H9 (cell line): ENCODE results near the gene FBLN2. TPM values are rescaled to one million over a fixed set of nuclear protein-coding genes. Genes with fewer than 3 reads are reported as not detected.

Experiments used
- DNase-seq: peaks from one replicate; pipeline ENCODE4 v3.0.0-alpha.2; 2017
- H2AFZ ChIP-seq: one replicate; pipeline ENCODE4 v1.6.1; 2013; ENCODE audit warnings: mild to moderate bottlenecking, low read length, control low read depth, moderate library complexity
- H2AK5ac ChIP-seq: 2 replicates; pipeline ENCODE4 v1.6.1; 2013; ENCODE audit warnings: low read length, control low read depth, mixed read lengths; ENCODE audit not compliant: insufficient read length
- H2BK120ac ChIP-seq: one replicate; pipeline ENCODE4 v1.6.1; 2013; ENCODE audit warnings: low read depth, mild to moderate bottlenecking, low read length, control low read depth, inconsistent platforms; ENCODE audit not compliant: poor library complexity, severe bottlenecking
- H2BK12ac ChIP-seq: 2 replicates; pipeline ENCODE4 v1.6.1; 2013; ENCODE audit warnings: low read length, control low read depth, mixed read lengths, low read depth; ENCODE audit not compliant: insufficient read length
- H2BK15ac ChIP-seq: 2 replicates; pipeline ENCODE4 v1.6.1; 2013; ENCODE audit warnings: low read depth, low read length, control low read depth
- H2BK20ac ChIP-seq: one replicate; pipeline ENCODE4 v1.6.1; 2013; ENCODE audit warnings: low read depth, mild to moderate bottlenecking, low read length, control low read depth, inconsistent platforms; ENCODE audit not compliant: poor library complexity, severe bottlenecking
- H2BK5ac ChIP-seq: 2 replicates; pipeline ENCODE4 v1.6.1; 2013; ENCODE audit warnings: low read length, control low read depth, mixed read lengths; ENCODE audit not compliant: insufficient read length
- H3K14ac ChIP-seq: 2 replicates; pipeline ENCODE4 v1.6.1; 2013; ENCODE audit warnings: low read length, control low read depth; ENCODE audit not compliant: insufficient read depth
- H3K18ac ChIP-seq: 2 replicates; pipeline ENCODE4 v1.6.1; 2013; ENCODE audit warnings: low read depth, mild to moderate bottlenecking, mixed read lengths, low read length, control low read depth; ENCODE audit not compliant: insufficient read length
- H3K23ac ChIP-seq: 2 replicates; pipeline ENCODE4 v1.6.1; 2013; ENCODE audit warnings: low read length, control low read depth, mixed read lengths, low read depth; ENCODE audit not compliant: insufficient read length
- H3K23me2 ChIP-seq: 2 replicates; pipeline ENCODE4 v1.6.1; 2013; ENCODE audit warnings: low read depth, mild to moderate bottlenecking, mixed read lengths, low read length, control low read depth; ENCODE audit not compliant: insufficient read length, poor library complexity, severe bottlenecking
- H3K27ac ChIP-seq: 2 replicates; pipeline ENCODE4 v1.5.1; 2013; ENCODE audit warnings: low read length, control low read depth, mixed read lengths, low read depth; ENCODE audit not compliant: insufficient read length
- H3K27me3 ChIP-seq: 2 replicates; pipeline ENCODE4 v1.6.1; 2013; ENCODE audit warnings: low read length, control low read depth, inconsistent platforms; ENCODE audit not compliant: insufficient read depth
- H3K4ac ChIP-seq: 2 replicates; pipeline ENCODE4 v1.6.1; 2013; ENCODE audit warnings: low read depth, mild to moderate bottlenecking, control low read depth, inconsistent platforms, low read length, moderate library complexity
- H3K4me1 ChIP-seq: 2 replicates; pipeline ENCODE4 v1.6.1; 2013; ENCODE audit warnings: low read length, control low read depth, inconsistent platforms; ENCODE audit not compliant: insufficient read depth
- H3K4me2 ChIP-seq: 2 replicates; pipeline ENCODE4 v1.6.1; 2013; ENCODE audit warnings: low read length, control low read depth, mixed read lengths; ENCODE audit not compliant: insufficient read length, insufficient read depth
- H3K56ac ChIP-seq: 2 replicates; pipeline ENCODE4 v1.6.1; 2013; ENCODE audit warnings: low read depth, mild to moderate bottlenecking, mixed read lengths, low read length, control low read depth; ENCODE audit not compliant: insufficient read length
- H3K79me1 ChIP-seq: 2 replicates; pipeline ENCODE4 v1.6.1; 2013; ENCODE audit warnings: low read depth, mild to moderate bottlenecking, moderate library complexity, low read length, control low read depth, inconsistent platforms; ENCODE audit not compliant: insufficient read depth, poor library complexity, severe bottlenecking
- H3K79me2 ChIP-seq: 2 replicates; pipeline ENCODE4 v1.6.1; 2013; ENCODE audit warnings: low read length, control low read depth, inconsistent platforms; ENCODE audit not compliant: insufficient read depth
- H3K9ac ChIP-seq: 2 replicates; pipeline ENCODE4 v1.6.1; 2013; ENCODE audit warnings: low read length, control low read depth, mixed read lengths; ENCODE audit not compliant: insufficient read length; ENCODE audit errors: extremely low read depth
- H3K9me3 ChIP-seq: one replicate; pipeline ENCODE4 v1.6.1; 2013; ENCODE audit warnings: low read depth, low read length, inconsistent platforms; ENCODE audit not compliant: control insufficient read depth
- H3T11ph ChIP-seq: one replicate; pipeline ENCODE4 v1.6.1; 2013; ENCODE audit warnings: mild to moderate bottlenecking, low read length, control low read depth, inconsistent platforms
- H4K20me1 ChIP-seq: one replicate; pipeline ENCODE4 v1.6.1; 2013; ENCODE audit not compliant: control insufficient read depth, insufficient read length, insufficient read depth
- H4K5ac ChIP-seq: 2 replicates; pipeline ENCODE4 v1.6.1; 2013; ENCODE audit warnings: low read depth, mild to moderate bottlenecking, mixed read lengths, low read length, control low read depth; ENCODE audit not compliant: insufficient read length
- H4K8ac ChIP-seq: replicated peaks from 2 replicates; pipeline ENCODE4 v1.6.1; 2013; ENCODE audit warnings: low read length, control low read depth, mixed read lengths, low read depth; ENCODE audit not compliant: insufficient read length
- H4K91ac ChIP-seq: 2 replicates; pipeline ENCODE4 v1.6.1; 2013; ENCODE audit warnings: low read depth, mild to moderate bottlenecking, moderate library complexity, mixed read lengths, low read length, control low read depth; ENCODE audit not compliant: insufficient read length
- H3K27ac Mint-ChIP-seq, 3 experiments: 2 replicates in 2 of 3; 3 replicates in 1 of 3; pipeline ENCODE4 v1.8.0; 2020 to 2021; ENCODE audit warnings: mixed read lengths in 3 of 3, mild to moderate bottlenecking in 1 of 3, moderate library complexity in 1 of 3
- H3K27me3 Mint-ChIP-seq: 2 replicates; pipeline ENCODE4 v1.8.0; 2021; ENCODE audit warnings: low read depth, mild to moderate bottlenecking, moderate library complexity, mixed read lengths
- H3K36me3 Mint-ChIP-seq, 3 experiments: 2 replicates in 2 of 3; 3 replicates in 1 of 3; pipeline ENCODE4 v1.8.0; 2020 to 2021; ENCODE audit warnings: low read depth in 3 of 3, mixed read lengths in 3 of 3; ENCODE audit not compliant: insufficient read depth in 1 of 3
- H3K4me1 Mint-ChIP-seq, 2 experiments: 2 replicates each; pipeline ENCODE4 v1.8.0; 2020; ENCODE audit warnings: mixed read lengths in 2 of 2
- H3K4me3 Mint-ChIP-seq, 2 experiments: 2 replicates in 1 of 2; 3 replicates in 1 of 2; pipeline ENCODE4 v1.8.0; 2020 to 2021; ENCODE audit warnings: mild to moderate bottlenecking in 2 of 2, mixed read lengths in 2 of 2, moderate library complexity in 1 of 2
- H3K9me3 Mint-ChIP-seq, 2 experiments: 2 replicates in 1 of 2; 3 replicates in 1 of 2; pipeline ENCODE4 v1.8.0; 2020; ENCODE audit warnings: mild to moderate bottlenecking in 2 of 2, mixed read lengths in 2 of 2, moderate library complexity in 1 of 2
- WGBS: extraction: QIAGEN DNeasy Blood & Tissue Kit; methylation state at CpG from one replicate; pipeline ENCODE4 v1.1.7; 2013; ENCODE audit warnings: missing lambda C conversion rate, low lambda C conversion rate, mixed read lengths; ENCODE audit not compliant: insufficient read length; ENCODE audit errors: extremely low coverage; 5-methylcytosine and 5-hydroxymethylcytosine counted together
- total RNA-seq: library from RNA; stranded (reverse); gene quantifications from 2 replicates; pipeline ENCODE4 v1.2.1, GENCODE V29; 2021
- TF ChIP-seq, protein P1 (sequence below): fragments of 200-600 bp; sonication (generic); conservative IDR thresholded peaks from 3 replicates; pipeline ENCODE4 v1.8.0; 2021; ENCODE audit warnings: antibody characterized with exemption, mild to moderate bottlenecking

The FBLN2 gene
- total RNA-seq, 1 experiment from 2014 or later, result 11.8 TPM

GRCh38 chr3:13683288-13683687 is 134.4 kb downstream of the FBLN2 start:
- peaks cover 23 to 33% of the 10 kb centered on the region in 2 experiments for H3K4me1 Mint-ChIP-seq
- Histone ChIP-seq H3K18ac (no peak overlapping the region), H4K20me1 (no peaks in the 10 kb centered on the region), H3K4me1 (no peaks in the 10 kb centered on the region), H2BK5ac (no peak overlapping the region), H4K8ac (peak overlapping the region; percentile 82), H3K27ac (no peak overlapping the region), H3K9me3 (no peaks in the 10 kb centered on the region), H3K23me2 (no peaks in the 10 kb centered on the region), H2BK120ac (no peak overlapping the region), H3K56ac (no peak overlapping the region), H2BK15ac (no peak overlapping the region), H2BK20ac (no peak overlapping the region), H2AFZ (no peak overlapping the region), H2AK5ac (no peak overlapping the region), H4K5ac (peak overlapping the region; percentile 68), H2BK12ac (no peak overlapping the region), H3K23ac (no peak overlapping the region), H3T11ph (no peak overlapping the region), H3K4me2 (no peak overlapping the region), H3K27me3 (no peaks in the 10 kb centered on the region), H3K79me1 (no peaks in the 10 kb centered on the region), H3K14ac (no peak overlapping the region; the same call in 1 of the 2 replicates), H4K91ac (no peak overlapping the region), H3K4ac (no peak overlapping the region), H3K79me2 (no peaks in the 10 kb centered on the region), H3K9ac (no peak overlapping the region)
- H3K9me3 Mint-ChIP-seq, result no peaks in the 10 kb centered on the region; a peak in 1 of 5 replicates
- H3K36me3 Mint-ChIP-seq, result no peaks in the 10 kb centered on the region
- peaks cover 6% of the 10 kb centered on the region for H3K27me3 Mint-ChIP-seq
- H3K4me3 Mint-ChIP-seq, result no peak overlapping the region; a peak in 1 of 5 replicates
- 100% methylated on average over 3 of the region's 4 CpGs for WGBS
- peak overlapping the region in 1 of 3 experiments; percentile 12; a peak in 1 of 7 replicates for H3K27ac Mint-ChIP-seq
- TF ChIP-seq, protein P1, sequence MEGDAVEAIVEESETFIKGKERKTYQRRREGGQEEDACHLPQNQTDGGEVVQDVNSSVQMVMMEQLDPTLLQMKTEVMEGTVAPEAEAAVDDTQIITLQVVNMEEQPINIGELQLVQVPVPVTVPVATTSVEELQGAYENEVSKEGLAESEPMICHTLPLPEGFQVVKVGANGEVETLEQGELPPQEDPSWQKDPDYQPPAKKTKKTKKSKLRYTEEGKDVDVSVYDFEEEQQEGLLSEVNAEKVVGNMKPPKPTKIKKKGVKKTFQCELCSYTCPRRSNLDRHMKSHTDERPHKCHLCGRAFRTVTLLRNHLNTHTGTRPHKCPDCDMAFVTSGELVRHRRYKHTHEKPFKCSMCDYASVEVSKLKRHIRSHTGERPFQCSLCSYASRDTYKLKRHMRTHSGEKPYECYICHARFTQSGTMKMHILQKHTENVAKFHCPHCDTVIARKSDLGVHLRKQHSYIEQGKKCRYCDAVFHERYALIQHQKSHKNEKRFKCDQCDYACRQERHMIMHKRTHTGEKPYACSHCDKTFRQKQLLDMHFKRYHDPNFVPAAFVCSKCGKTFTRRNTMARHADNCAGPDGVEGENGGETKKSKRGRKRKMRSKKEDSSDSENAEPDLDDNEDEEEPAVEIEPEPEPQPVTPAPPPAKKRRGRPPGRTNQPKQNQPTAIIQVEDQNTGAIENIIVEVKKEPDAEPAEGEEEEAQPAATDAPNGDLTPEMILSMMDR, result no peak
- DNase-seq, result no peak
